HG03108 (cell line): Measurements from ENCODE around the gene IL23R.
A peak's percentile ranks its signal among the peaks of the same experiment; 100 is the strongest.
"Not testable (repeated sequence)": the region's sequence is repeated elsewhere in the genome, so short reads cannot be mapped to it uniquely, and the experiment has no call there.

Source experiments
- ATAC-seq: cut with Tn5 transposase; IDR thresholded peaks from one replicate; pipeline ENCODE4 v1.9.1; 2021; ENCODE audit warnings: moderate library complexity; ENCODE audit not compliant: unreplicated experiment

Gene IL23R, protein sequence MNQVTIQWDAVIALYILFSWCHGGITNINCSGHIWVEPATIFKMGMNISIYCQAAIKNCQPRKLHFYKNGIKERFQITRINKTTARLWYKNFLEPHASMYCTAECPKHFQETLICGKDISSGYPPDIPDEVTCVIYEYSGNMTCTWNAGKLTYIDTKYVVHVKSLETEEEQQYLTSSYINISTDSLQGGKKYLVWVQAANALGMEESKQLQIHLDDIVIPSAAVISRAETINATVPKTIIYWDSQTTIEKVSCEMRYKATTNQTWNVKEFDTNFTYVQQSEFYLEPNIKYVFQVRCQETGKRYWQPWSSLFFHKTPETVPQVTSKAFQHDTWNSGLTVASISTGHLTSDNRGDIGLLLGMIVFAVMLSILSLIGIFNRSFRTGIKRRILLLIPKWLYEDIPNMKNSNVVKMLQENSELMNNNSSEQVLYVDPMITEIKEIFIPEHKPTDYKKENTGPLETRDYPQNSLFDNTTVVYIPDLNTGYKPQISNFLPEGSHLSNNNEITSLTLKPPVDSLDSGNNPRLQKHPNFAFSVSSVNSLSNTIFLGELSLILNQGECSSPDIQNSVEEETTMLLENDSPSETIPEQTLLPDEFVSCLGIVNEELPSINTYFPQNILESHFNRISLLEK

DNA sequence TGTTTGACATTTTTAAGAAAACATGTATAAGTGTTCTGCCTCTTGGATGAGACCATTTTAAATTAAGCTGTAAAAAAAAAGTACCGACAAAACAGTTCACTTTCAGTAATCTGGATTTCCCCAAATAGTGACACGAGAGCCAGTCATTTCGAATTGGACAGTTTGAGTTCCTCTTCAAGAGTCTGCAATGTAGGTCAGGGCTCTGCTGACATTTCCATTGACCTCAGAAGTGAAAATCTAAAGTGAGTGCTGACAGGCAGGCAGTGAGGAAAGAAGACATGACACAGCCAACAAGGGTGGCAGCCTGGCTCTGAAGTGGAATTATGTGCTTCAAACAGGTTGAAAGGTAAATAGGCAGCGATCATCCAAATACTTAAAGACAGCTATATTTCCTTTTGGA, at the start of gene IL23R:
Gene IL23R, plus strand, starts transcription at position 259 of the 400 bp plus-strand sequence. CDS start 1,667 bp downstream, outside the sequence.
- peak; percentile 84 for ATAC-seq

DNA sequence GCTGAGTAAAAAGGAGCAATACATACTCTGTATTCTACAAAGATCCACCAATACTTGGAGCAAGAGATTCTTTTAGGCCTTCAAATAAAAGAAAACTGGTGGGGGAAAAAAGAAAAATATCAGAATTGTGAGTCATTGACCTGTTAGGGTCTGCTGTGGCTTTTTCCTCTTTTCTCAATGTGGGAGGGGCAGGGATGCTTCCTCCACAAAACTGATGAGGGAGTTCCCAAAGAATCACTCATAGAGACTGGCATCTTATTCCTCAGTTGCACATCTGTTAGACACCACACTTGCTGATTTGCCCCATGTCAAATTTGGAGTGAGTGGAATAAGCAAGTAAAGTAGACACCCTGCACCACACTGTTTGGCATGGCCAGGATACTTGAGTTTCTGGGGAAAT, 48.1 kb upstream of the IL23R start:
- ATAC-seq = no peak

DNA sequence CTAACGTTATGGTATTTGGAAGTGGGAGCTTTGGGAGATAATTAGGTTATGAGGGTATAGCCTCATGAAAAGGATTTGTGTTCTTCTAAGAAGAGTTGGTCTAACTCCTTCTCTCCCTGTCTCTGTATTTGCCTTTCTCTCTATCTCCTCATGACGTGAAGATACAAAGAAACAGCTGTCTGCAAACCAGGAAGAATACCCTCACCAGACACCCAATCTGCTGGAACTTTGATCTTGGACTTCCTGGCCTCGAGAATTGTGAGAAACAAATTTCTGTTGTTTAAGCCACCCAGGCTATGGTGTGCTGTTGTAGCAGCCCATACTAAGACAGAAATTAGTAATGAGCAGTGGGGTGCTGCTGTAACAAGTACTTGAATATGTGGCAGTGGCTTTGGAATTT, 47.6 kb upstream of the IL23R start:
- no peak for ATAC-seq

DNA sequence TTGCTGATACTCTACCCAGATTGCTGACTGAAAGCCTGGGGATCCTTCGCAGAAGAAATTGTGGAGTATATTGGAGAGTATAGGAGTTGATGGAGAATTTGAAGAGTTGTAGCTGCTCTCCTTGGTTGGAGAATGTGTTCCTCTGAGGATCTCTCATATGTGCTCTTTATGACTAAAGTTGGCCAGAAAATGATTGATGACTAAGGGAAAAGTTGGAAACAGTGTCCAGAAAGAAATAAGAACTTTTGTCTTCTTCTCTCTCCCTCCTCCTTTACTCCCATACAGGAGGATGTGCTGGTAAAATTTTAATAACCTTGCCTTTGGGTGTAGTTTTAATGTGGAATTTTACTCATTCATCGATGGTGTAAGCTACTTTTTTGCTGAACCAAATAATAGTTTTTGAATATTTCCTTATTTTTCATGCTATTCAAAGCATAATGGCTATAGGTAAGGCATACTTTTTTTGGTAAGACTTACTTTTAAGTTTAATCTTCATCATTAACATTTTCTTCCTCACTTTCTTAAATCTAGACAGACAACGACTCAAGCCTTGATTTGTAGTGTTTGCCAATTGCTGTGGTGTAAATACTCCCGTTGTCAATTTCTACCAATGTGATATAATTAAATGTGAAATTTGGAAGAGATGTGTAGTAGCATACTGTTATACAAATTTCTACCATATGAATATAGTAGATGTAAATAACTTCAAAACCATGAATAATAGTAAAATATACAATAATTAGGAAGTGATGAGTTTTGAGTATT, 45.2 kb upstream of the IL23R start:
- no peak for ATAC-seq

DNA sequence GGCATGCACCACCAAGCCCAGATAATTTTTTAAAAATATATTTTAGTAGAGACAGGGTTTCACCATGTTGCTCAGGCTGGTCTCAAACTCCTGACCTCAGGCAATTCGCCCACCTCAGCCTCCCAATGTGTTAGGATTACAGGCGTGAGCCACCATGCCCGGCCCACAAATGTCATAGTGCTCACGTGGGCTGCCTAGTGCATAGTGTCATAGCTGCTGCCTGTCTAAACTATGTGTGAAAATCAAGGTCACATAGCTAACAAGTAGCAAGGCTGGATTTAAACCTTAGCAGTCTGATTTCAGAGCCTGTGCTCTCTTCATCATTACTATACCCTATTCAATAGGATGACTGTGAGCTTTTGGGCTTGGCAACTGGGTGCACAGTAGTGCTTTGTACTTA, 41.8 kb upstream of the IL23R start:
- ATAC-seq = no peak

DNA sequence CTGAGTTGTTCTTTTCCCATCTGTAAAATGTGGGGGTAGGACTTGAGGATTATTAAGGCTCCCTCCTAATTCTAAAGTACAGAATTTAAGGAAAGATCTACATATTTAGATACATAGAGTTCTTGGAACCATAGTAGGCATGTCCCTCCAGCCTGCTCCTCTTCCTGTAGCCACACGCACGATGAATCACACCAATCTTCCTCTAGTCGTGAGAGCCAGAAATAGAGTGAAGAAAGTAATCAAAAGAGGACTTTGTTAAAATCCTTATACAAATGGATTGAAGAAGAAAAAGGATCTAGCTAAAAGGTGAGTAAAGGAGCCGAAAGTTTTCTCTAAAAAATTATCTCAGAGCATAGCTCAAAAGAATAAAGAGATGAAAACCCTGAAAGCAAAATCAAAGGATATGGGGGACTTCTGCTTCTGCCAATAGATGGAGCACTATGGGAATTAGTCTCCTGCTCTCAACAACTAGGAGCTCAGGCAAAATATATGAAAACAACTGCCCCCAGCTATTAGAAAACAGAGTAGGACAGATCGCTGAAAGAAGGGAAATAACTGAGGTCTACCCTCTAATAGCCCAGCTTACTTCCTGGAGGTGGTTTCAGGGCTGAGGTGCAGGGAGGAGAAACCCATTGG, 40.0 kb upstream of the IL23R start:
- ATAC-seq = no peak

DNA sequence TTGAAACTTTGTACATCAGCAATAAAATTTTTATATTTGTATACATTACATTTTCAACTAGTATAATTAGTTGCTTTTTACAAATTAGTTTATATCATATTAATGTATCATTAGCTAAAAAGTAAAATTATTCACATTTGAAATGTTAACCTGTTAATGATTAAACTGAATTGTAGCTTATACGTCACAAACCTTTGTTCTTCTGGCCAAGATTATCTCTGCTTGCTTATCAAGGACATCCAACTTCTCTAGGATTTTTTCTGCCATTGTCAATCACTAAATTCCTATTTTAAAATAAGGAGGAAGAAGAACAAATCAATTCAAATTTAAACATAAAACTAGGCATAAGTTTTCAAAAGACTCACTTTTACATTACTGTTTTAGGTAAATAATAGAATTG, 39.3 kb upstream of the IL23R start:
- no peak for ATAC-seq

DNA sequence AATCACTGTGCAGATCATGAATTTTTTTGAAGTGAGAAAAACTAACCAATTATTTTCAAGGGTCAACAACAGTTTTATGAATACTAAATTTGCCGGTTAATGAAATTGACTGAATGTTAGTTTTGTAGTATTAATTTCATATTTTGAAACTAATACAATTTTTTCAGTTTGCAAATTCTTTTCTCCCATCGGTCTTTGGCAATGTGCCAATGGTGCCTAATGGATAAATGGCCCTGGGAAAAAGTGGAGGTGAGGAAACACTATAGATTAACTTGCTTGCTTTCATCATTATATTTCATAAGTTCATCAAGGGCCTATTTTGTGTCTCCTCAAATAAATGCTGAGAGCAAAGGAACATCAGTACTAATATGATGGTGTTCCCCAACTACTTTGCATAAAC, 35.6 kb upstream of the IL23R start:
- no peak for ATAC-seq

DNA sequence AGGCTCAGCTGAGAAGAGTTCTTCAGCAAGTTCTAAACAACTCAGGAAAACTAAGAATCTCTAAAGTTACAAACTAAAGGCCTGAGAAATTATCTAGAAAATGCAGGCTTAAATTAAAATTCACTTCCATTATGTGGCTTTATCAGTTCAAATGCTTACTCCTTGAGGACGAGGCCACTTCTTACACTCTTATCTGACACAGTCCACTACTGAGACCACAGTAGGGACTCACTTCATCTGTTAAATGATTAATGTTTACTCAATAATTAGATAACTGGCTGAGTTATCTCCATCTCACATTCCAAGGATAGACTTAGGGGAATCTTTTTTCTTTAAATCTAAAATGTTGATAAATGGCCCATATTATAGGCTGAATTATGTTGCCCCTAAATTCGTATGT, 33.1 kb upstream of the IL23R start:
- no peak for ATAC-seq

DNA sequence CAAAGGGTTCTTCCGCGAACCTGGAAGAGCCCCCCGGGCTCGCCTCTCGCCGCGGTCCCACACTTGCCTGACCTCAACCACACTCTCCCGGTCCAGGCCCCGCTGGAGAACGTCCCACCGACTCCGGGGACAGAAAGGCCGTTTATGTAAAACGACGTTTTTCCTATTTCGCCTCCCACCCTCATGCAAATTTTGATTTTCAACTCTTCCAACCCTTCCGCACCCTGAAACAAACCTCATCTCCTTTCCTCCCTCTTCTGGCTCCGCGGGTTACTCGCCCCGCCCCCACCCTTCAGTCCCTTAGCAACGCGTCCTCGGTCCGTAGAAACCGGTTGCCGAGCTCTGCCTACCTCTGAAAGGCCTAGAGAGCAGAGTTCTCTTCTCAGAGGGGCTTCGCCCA, 31.6 kb upstream of the IL23R start, which contains the start of gene C1orf141:
Gene C1orf141, minus strand, starts transcription at position 276 of the 400 bp plus-strand sequence. CDS start 7,730 bp downstream, outside the sequence.
- no peak for ATAC-seq

DNA sequence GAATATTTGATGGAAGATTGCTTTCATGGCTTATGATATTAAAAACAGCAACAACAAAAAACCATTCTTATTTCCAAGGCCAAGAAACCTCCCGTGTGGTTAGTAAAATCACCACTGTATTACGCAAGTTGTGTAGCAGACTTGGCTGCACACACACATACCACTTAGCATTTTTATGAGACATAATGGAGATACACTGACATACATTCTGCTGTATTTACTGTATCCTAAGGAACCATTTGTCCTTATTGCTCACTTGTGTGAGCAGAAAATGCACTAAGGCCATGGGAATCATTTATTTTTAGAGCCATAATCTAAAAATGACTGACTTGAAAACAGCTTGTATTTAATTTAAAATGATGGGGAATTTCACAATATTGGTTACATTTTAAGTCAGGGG, 30.9 kb upstream of the IL23R start:
- no peak for ATAC-seq

DNA sequence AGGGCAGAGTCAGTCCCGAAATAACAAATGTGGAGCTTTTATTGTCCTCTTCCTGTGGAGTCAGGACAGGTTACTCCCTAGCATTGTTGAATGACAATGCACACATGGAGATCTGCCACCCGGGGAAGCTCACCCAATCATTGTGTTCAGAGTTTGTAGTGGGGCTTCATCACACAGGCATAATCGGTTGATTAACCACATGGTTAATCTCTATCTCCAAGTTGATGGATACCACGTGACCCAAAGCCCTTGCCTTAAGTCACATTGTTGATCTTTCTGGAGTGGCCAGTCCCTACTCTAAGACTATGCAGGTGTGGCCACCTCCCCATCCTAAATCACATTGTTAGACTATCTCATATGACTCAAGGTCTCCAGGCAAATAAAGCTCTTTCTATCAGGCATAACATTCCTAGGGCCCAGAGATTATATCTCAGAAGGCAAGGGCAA, 28.9 kb upstream of the IL23R start:
- ATAC-seq = no peak

DNA sequence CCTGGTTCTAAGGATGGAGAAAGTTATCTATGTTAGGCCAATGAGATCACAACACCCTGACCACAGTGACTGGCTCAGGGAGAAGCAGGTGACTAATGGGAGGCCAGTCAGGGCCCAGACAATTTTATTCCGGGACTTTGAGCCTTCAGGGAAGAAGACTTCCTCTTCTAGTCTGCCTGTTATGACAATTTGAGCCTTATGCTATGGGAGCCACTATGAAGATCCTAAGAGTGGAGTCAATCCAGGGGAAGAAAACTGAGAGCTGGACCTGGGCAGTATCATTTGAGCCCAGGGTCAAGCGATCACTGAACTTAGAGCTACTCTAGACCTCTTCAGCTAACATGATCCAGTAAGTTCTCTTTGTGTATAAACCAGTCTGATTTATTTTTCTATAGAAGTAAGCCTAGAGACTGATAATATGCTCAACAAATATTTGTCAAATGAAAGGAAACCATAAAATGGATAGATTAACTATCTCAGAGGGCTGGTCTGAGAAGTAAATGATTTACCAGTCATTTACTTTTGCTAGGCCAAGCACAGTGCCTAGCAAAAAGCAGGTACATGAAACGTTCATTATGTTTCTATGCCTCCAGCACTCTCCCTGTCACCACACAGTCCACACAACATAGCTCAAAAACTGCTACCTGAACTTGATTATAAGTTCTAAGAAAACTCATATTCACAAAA, 27.3 kb upstream of the IL23R start:
- ATAC-seq = no peak

DNA sequence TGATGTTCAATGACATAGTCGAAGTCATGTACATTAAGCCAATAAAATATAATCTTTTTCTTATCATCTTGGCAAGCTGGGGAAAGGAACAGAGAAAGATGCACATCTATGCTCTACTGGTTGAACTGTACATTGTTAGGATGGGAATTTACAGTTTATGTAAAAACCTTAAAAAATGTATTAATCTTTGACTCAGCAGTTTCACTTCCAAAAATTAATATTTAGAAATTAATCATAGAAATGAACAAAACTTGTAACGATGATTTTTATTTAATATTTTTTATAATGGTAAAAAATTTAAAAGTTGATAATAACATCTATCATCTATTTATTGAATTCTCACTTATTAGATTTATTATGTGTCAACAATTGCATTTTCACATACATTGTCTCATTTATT, 25.8 kb upstream of the IL23R start:
- no peak for ATAC-seq

DNA sequence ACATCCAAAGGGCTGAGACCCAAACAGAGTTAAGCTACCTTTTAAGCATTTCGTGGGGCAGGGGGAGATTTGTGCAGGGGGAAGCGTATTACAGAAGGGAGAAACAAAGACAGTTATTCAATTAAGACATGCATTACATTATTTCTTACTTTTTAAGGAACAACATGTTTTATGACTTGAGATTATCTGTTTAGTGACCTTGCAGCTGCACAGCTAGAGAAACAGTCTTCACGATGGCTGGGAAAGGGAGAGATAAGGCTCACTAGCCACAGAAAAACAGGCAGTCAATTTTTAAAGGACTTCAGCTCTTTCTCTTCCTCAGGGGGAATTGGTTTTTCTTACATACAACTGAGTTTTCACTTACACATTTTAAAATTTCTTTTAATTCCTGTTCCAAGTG, 24.4 kb upstream of the IL23R start:
- ATAC-seq = not testable (repeated sequence)

DNA sequence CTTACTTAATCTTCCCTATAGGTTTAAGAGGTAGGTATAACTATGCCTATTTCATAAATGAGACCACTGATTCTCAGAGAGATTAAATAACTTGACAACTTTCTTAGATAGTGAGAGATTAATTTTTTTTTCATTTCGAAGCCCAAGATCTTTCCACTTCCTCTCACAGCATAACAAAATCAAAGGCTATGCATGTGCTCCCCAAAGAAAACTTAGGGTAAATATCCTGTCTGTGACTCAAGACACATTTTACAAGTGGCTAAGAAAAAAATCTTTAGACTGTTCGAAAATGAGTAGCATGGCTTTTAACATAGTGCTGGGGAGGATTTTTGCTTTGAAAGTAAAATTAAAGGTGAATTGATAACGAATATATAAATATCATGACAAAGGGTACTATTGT, 23.3 kb upstream of the IL23R start:
- no peak for ATAC-seq

DNA sequence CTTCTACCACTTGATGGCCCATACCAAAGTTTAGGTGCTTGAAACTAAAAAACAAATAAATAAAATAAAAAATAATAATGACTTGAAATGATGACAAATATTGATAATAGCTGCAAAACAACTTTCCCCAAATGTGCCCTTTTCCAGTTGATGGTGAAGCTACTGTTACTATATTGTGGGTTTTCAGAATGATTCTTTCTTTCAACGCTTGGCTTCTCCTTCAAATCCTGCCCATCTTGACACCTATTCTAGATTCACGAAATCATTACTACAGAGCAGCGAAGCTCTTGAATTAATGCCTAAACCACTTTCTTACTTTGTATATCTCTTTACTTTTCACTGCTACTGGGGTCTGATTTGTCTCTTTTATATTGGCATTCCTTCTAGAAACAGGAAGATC, 22.3 kb upstream of the IL23R start:
- no peak for ATAC-seq

DNA sequence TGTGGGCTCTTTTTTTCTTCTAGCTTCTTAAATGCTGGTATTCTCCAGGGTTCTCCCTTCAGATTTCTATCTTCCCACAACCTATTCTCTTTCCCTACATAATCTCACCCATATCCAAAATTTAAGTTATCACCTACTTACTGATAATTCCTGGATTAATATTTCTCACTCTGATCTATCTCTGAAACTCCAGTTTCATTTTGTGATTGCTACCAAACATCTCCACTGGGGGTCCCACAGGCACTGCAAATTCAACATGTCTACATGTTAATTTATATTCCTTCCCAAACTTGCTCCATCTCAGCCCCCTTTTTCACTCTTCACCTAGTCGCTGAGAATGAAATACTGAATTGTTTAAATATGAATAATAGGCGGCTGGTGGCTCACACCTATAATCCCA, 21.6 kb upstream of the IL23R start:
- ATAC-seq = no peak

DNA sequence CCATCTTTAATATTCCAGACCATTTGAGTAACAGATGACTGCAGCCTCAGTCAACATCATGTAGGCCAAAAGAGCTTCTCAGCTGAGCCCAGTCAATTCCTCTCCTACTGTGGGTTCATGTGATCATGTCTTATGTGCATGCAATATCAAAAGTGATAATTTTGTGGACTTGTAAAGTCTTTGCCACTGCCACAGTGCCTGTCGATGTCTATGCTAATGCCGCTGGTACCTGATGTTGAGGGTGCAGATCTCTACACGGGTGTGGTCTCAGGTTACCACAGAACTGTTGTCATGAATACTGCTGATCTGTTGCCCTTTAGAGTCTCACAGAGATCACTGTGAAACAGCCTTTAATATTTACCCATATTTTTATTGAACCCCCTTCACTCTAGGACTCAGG, 20.2 kb upstream of the IL23R start:
- no peak for ATAC-seq

DNA sequence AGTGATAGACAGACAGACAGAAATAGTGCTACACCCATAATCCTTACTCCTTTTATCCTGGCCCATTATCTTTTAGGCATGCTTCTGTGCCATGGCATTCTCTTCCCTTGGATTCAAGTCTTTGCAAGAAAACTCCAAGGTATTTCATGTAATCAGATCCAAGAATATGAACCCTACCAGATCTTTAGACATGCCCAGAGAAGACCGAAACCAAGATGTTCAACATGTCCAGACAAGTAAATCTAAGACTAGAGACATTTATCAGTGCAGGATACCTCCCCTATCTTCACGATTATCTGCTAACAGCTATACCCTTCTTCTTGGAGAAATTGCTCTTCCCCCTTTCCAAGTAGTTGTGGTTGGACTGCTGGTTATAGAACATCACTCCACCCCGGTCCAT, 19.7 kb upstream of the IL23R start:
- no peak for ATAC-seq

DNA sequence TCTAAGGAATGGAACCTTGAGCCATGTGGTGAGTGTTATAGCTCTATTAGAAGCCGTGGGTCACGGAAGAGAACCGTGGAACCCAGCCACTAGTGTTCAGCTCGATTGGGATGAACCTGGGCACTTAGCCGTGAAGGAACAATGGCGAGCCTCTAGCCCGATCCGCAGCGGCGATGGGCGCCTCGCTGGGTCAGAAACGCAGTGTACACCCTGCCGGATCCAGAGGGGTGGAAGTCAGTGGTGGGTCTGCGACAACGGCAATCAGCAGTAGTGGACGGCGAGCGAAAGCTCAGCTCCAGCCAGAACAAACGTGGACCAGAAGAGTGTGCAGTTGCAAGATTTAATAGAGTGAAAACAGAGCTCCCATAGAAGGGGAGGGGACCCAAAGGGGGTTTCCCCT, 18.3 kb upstream of the IL23R start:
- ATAC-seq = not testable (repeated sequence)
